GM19467 (cell line): ENCODE measurements around the gene TAPBPL.
"Not testable (repeated sequence)": the region's sequence is repeated elsewhere in the genome, so short reads cannot be mapped to it uniquely, and the experiment has no call there.

Experiments
- ATAC-seq: cut with Tn5 transposase; IDR thresholded peaks from one replicate; pipeline ENCODE4 v1.9.1; 2021; ENCODE audit warnings: mild to moderate bottlenecking, moderate library complexity; ENCODE audit not compliant: unreplicated experiment

TAPBPL gene

GRCh38 chr12:6451348-6452244 is at the start of gene TAPBPL:
TAPBPL (plus strand) TSS chr12:6452042; CDS start chr12:6452249, 207 bp downstream.
- ATAC-seq = no peak

- ATAC-seq = no peak
Measured at GRCh38 chr12:6404390-6404789, 47.5 kb upstream of the TAPBPL start.

GRCh38 chr12:6405963-6406362 is 45.9 kb upstream of the TAPBPL start:
- ATAC-seq = no peak

- no peak for ATAC-seq
Measured at GRCh38 chr12:6407236-6407954, 44.4 kb upstream of the TAPBPL start.

- no peak for ATAC-seq
Measured at GRCh38 chr12:6416596-6416995, 35.2 kb upstream of the TAPBPL start.

GRCh38 chr12:6418796-6419195 is 33.0 kb upstream of the TAPBPL start:
- no peak for ATAC-seq

GRCh38 chr12:6420364-6420763 is 31.5 kb upstream of the TAPBPL start:
- ATAC-seq = no peak

GRCh38 chr12:6423267-6424007 is 28.4 kb upstream of the TAPBPL start:
- peak; percentile 36 for ATAC-seq

- ATAC-seq = no peak
Measured at GRCh38 chr12:6424008-6424347, 27.9 kb upstream of the TAPBPL start.

GRCh38 chr12:6424866-6425265 is 27.0 kb upstream of the TAPBPL start:
- no peak for ATAC-seq

GRCh38 chr12:6425590-6426531 is 26.0 kb upstream of the TAPBPL start:
- no peak for ATAC-seq

- peak; percentile 50 for ATAC-seq
Measured at GRCh38 chr12:6426882-6427671, 24.8 kb upstream of the TAPBPL start.

GRCh38 chr12:6427796-6428195 is 24.0 kb upstream of the TAPBPL start:
- not testable (repeated sequence) for ATAC-seq

GRCh38 chr12:6428326-6428725 is 23.5 kb upstream of the TAPBPL start:
- no peak for ATAC-seq

- ATAC-seq = no peak
Measured at GRCh38 chr12:6430124-6430989, 21.5 kb upstream of the TAPBPL start.

GRCh38 chr12:6432991-6433390 is 18.9 kb upstream of the TAPBPL start:
- no peak for ATAC-seq

- ATAC-seq = no peak
Measured at GRCh38 chr12:6434205-6435140, 17.4 kb upstream of the TAPBPL start.
